WTC11 (cell line): ENCODE results near the gene ANKRD28. TPM values are rescaled to one million over a fixed set of nuclear protein-coding genes. Genes with fewer than 3 reads are reported as not detected.

ENCODE experiments used
- ATAC-seq: fragments of 200-7000 bp; cut with Tn5 transposase; 2 replicates; pipeline ENCODE4 v1.10.0; 2021; ENCODE audit warnings: mild to moderate bottlenecking, moderate library complexity
- CTCF ChIA-PET: fragments of 300-600 bp; sonication (Branson Sonifier 250); formaldehyde crosslinking; loops from one replicate; lab custom pipeline; 2021; ENCODE audit warnings: antibody characterized with exemption; lab: Charles Lee
- POLR2A ChIA-PET: fragments of 350-600 bp; sonication (Branson Sonifier 250); formaldehyde crosslinking; loops from one replicate; lab custom pipeline; 2021; ENCODE audit warnings: antibody characterized with exemption; lab: Charles Lee
- DNase-seq: peaks from one replicate; pipeline ENCODE4 v3.0.0; 2021; ENCODE audit warnings: low spot score
- H3K27ac Mint-ChIP-seq: 2 replicates; pipeline ENCODE4 v1.8.0; 2021; ENCODE audit warnings: mixed read lengths
- H3K27me3 Mint-ChIP-seq: 2 replicates; pipeline ENCODE4 v1.8.0; 2021; ENCODE audit warnings: low read depth, mild to moderate bottlenecking, moderate library complexity, mixed read lengths
- H3K36me3 Mint-ChIP-seq: 2 replicates; pipeline ENCODE4 v1.8.0; 2021; ENCODE audit warnings: mixed read lengths
- H3K4me1 Mint-ChIP-seq: 2 replicates; pipeline ENCODE4 v1.8.0; 2022; ENCODE audit warnings: mixed read lengths
- H3K4me3 Mint-ChIP-seq: 2 replicates; pipeline ENCODE4 v1.8.0; 2021; ENCODE audit warnings: mild to moderate bottlenecking, moderate library complexity, mixed read lengths
- H3K9me3 Mint-ChIP-seq: 2 replicates; pipeline ENCODE4 v1.8.0; 2021; ENCODE audit warnings: mixed read lengths
- HMGA2 ChIP-seq: fragments of 250-450 bp; sonication (Bioruptor Pico); IDR thresholded peaks from 2 replicates; pipeline ENCODE4 v1.4.0; 2021; ENCODE audit warnings: mild to moderate bottlenecking, moderate library complexity
- JUN ChIP-seq: sonication (generic); formaldehyde crosslinking; IDR thresholded peaks from 2 replicates; pipeline ENCODE4 v1.8.0; 2023; ENCODE audit warnings: mild to moderate bottlenecking, missing genetic modification reagents
- KAT7 ChIP-seq: sonication (generic); formaldehyde crosslinking; IDR thresholded peaks from 2 replicates; pipeline ENCODE4 v1.8.1; 2023; ENCODE audit warnings: missing genetic modification reagents, mild to moderate bottlenecking, borderline replicate concordance
- MYBL2 ChIP-seq: sonication (generic); formaldehyde crosslinking; IDR thresholded peaks from 2 replicates; pipeline ENCODE4 v1.8.1; 2023; ENCODE audit warnings: mild to moderate bottlenecking, moderate library complexity, missing genetic modification reagents
- SMAD4 ChIP-seq: sonication (generic); formaldehyde crosslinking; IDR thresholded peaks from 2 replicates; pipeline ENCODE4 v1.8.0; 2022; ENCODE audit warnings: mild to moderate bottlenecking, missing genetic modification reagents
- SOX15 ChIP-seq: fragments of 250-450 bp; sonication (Bioruptor Pico); IDR thresholded peaks from 2 replicates; pipeline ENCODE4 v1.9.0; 2021; ENCODE audit warnings: mild to moderate bottlenecking
- TCF7 ChIP-seq: sonication (generic); formaldehyde crosslinking; IDR thresholded peaks from 2 replicates; pipeline ENCODE4 v1.8.0; 2022; ENCODE audit warnings: mild to moderate bottlenecking, low read depth, missing genetic modification reagents, moderate library complexity
- ZNF138 ChIP-seq: sonication (generic); formaldehyde crosslinking; conservative IDR thresholded peaks from 2 replicates; pipeline ENCODE4 v1.8.1; 2022; ENCODE audit warnings: mild to moderate bottlenecking, moderate library complexity, missing genetic modification reagents
- ZNF219 ChIP-seq: sonication (generic); formaldehyde crosslinking; IDR thresholded peaks from 2 replicates; pipeline ENCODE4 v1.8.0; 2023; ENCODE audit warnings: missing genetic modification reagents, mild to moderate bottlenecking, borderline replicate concordance
- total RNA-seq: library from RNA; stranded (reverse); gene quantifications from 3 replicates; pipeline ENCODE4 v1.2.3, GENCODE V29; 2021
- TF ChIP-seq, protein P1 (sequence below): fragments of 250-450 bp; sonication (Bioruptor Pico); IDR thresholded peaks from 2 replicates; pipeline ENCODE4 v1.9.0; 2021; ENCODE audit warnings: mild to moderate bottlenecking
- TF ChIP-seq, protein P2 (sequence below): fragments of 250-450 bp; sonication (Bioruptor Pico); IDR thresholded peaks from 2 replicates; pipeline ENCODE4 v1.9.0; 2021; ENCODE audit warnings: mild to moderate bottlenecking
- TF ChIP-seq, protein P3 (sequence below): sonication (generic); formaldehyde crosslinking; IDR thresholded peaks from 2 replicates; pipeline ENCODE4 v1.8.1; 2023; ENCODE audit warnings: mild to moderate bottlenecking, missing genetic modification reagents
- TF ChIP-seq, protein P4 (sequence below): sonication (generic); formaldehyde crosslinking; IDR thresholded peaks from 2 replicates; pipeline ENCODE4 v1.8.1; 2023; ENCODE audit warnings: mild to moderate bottlenecking, moderate library complexity, missing genetic modification reagents
- TF ChIP-seq, protein P5 (sequence below): sonication (generic); formaldehyde crosslinking; IDR thresholded peaks from 2 replicates; pipeline ENCODE4 v1.8.0; 2023; ENCODE audit warnings: mild to moderate bottlenecking, missing genetic modification reagents
- TF ChIP-seq, protein P6 (sequence below): fragments of 250-450 bp; sonication (Bioruptor Pico); IDR thresholded peaks from 2 replicates; pipeline ENCODE4 v1.9.0; 2021; ENCODE audit warnings: mild to moderate bottlenecking, borderline replicate concordance

The ANKRD28 gene
- total RNA-seq, 1 experiment from 2014 or later, result 51.6 TPM

DNA sequence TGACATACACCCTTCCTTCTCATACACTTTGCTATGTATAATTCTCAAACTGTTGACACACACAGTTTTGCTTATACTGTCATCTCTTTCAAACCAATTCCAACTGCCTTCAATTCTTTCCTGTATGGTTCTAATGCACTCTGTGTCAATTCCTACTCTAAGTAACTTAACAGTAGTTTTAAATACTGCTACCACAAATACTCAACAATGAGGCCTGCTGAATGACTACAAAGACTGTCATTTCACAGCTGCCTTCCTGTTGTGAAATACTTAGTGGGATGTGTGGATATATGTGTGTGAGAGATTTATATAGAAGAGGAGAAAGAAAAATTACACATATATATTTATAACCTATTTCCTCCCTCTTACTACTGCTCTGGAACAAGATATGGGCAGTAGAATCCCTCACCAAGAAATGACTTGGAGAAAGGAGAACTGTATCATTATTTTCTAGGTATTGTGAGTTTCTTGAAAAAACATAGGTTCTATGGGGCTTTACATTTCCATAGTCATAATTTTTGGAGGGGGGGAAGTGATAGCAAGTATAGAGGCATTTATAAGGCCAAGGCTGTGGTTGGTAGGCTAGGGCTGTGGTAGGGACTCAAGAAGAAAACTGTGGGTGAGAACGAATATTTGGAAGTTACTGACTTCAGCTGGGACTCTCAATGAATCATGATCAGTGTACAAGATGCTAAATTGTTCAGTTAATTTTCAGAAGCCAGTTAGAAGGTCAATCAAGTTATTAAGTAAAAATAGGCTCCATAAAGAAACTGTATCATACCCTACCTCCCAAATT, 88.7 kb downstream of the ANKRD28 start:
- Mint-ChIP-seq H3K36me3 (peaks cover 46% of the 10 kb centered on the region), H3K27ac (no peak overlapping the region), H3K9me3 (no peaks in the 10 kb centered on the region), H3K4me3 (no peak overlapping the region), H3K4me1 (no peaks in the 10 kb centered on the region), H3K27me3 (no peaks in the 10 kb centered on the region)
- DNase-seq (no peak), ATAC-seq (no peak)
- POLR2A ChIA-PET, result no interaction called here
- no peak for TF ChIP-seq ZNF219
- TF ChIP-seq, protein P1, sequence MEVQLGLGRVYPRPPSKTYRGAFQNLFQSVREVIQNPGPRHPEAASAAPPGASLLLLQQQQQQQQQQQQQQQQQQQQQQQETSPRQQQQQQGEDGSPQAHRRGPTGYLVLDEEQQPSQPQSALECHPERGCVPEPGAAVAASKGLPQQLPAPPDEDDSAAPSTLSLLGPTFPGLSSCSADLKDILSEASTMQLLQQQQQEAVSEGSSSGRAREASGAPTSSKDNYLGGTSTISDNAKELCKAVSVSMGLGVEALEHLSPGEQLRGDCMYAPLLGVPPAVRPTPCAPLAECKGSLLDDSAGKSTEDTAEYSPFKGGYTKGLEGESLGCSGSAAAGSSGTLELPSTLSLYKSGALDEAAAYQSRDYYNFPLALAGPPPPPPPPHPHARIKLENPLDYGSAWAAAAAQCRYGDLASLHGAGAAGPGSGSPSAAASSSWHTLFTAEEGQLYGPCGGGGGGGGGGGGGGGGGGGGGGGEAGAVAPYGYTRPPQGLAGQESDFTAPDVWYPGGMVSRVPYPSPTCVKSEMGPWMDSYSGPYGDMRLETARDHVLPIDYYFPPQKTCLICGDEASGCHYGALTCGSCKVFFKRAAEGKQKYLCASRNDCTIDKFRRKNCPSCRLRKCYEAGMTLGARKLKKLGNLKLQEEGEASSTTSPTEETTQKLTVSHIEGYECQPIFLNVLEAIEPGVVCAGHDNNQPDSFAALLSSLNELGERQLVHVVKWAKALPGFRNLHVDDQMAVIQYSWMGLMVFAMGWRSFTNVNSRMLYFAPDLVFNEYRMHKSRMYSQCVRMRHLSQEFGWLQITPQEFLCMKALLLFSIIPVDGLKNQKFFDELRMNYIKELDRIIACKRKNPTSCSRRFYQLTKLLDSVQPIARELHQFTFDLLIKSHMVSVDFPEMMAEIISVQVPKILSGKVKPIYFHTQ (CRISPR knock-in tag), result no peak
- no peak for TF ChIP-seq MYBL2 (CRISPR knock-in tag)
- TF ChIP-seq, protein P2, sequence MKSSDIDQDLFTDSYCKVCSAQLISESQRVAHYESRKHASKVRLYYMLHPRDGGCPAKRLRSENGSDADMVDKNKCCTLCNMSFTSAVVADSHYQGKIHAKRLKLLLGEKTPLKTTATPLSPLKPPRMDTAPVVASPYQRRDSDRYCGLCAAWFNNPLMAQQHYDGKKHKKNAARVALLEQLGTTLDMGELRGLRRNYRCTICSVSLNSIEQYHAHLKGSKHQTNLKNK (CRISPR knock-in tag), result no peak
- TF ChIP-seq, protein P3, sequence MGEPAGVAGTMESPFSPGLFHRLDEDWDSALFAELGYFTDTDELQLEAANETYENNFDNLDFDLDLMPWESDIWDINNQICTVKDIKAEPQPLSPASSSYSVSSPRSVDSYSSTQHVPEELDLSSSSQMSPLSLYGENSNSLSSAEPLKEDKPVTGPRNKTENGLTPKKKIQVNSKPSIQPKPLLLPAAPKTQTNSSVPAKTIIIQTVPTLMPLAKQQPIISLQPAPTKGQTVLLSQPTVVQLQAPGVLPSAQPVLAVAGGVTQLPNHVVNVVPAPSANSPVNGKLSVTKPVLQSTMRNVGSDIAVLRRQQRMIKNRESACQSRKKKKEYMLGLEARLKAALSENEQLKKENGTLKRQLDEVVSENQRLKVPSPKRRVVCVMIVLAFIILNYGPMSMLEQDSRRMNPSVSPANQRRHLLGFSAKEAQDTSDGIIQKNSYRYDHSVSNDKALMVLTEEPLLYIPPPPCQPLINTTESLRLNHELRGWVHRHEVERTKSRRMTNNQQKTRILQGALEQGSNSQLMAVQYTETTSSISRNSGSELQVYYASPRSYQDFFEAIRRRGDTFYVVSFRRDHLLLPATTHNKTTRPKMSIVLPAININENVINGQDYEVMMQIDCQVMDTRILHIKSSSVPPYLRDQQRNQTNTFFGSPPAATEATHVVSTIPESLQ (CRISPR knock-in tag), result no peak
- TF ChIP-seq, protein P4, sequence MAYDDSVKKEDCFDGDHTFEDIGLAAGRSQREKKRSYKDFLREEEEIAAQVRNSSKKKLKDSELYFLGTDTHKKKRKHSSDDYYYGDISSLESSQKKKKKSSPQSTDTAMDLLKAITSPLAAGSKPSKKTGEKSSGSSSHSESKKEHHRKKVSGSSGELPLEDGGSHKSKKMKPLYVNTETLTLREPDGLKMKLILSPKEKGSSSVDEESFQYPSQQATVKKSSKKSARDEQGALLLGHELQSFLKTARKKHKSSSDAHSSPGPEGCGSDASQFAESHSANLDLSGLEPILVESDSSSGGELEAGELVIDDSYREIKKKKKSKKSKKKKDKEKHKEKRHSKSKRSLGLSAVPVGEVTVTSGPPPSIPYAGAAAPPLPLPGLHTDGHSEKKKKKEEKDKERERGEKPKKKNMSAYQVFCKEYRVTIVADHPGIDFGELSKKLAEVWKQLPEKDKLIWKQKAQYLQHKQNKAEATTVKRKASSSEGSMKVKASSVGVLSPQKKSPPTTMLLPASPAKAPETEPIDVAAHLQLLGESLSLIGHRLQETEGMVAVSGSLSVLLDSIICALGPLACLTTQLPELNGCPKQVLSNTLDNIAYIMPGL (CRISPR knock-in tag), result no peak
- no peak for TF ChIP-seq SOX15 (CRISPR knock-in tag)
- no peak for TF ChIP-seq JUN (CRISPR knock-in tag)
- TF ChIP-seq ZNF138 (CRISPR knock-in tag), result no peak
- no peak for TF ChIP-seq SMAD4 (CRISPR knock-in tag)
- TF ChIP-seq, protein P5, sequence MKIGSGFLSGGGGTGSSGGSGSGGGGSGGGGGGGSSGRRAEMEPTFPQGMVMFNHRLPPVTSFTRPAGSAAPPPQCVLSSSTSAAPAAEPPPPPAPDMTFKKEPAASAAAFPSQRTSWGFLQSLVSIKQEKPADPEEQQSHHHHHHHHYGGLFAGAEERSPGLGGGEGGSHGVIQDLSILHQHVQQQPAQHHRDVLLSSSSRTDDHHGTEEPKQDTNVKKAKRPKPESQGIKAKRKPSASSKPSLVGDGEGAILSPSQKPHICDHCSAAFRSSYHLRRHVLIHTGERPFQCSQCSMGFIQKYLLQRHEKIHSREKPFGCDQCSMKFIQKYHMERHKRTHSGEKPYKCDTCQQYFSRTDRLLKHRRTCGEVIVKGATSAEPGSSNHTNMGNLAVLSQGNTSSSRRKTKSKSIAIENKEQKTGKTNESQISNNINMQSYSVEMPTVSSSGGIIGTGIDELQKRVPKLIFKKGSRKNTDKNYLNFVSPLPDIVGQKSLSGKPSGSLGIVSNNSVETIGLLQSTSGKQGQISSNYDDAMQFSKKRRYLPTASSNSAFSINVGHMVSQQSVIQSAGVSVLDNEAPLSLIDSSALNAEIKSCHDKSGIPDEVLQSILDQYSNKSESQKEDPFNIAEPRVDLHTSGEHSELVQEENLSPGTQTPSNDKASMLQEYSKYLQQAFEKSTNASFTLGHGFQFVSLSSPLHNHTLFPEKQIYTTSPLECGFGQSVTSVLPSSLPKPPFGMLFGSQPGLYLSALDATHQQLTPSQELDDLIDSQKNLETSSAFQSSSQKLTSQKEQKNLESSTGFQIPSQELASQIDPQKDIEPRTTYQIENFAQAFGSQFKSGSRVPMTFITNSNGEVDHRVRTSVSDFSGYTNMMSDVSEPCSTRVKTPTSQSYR (CRISPR knock-in tag), result no peak
- CTCF ChIA-PET, result no interaction called here

DNA sequence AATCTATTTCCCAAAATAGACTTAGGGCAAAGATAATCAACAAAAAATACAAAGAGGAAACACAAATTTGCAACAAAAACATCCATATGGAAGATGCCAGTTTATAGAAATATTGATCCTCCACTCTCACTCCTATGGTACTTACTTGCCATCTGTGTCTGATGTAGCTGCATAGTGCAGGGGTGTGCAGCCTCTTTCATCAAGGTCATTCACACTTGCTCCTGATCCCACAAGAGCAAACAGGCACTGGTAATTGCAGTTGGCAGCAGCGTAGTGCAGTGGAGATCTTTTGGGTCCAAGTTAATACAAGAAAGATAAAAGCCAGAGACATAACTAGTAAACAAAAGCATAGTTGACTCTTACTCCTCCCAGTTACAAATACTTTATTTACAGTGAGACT, 90.0 kb downstream of the ANKRD28 start:
- Mint-ChIP-seq H3K9me3 (no peaks in the 10 kb centered on the region), H3K4me1 (no peaks in the 10 kb centered on the region), H3K36me3 (peaks cover 42% of the 10 kb centered on the region), H3K4me3 (no peak overlapping the region), H3K27me3 (no peaks in the 10 kb centered on the region), H3K27ac (no peak overlapping the region)
- DNase-seq (no peak), ATAC-seq (no peak)
- ChIA-PET POLR2A (no interaction called here), CTCF (no interaction called here)
- TF ChIP-seq, protein P6, sequence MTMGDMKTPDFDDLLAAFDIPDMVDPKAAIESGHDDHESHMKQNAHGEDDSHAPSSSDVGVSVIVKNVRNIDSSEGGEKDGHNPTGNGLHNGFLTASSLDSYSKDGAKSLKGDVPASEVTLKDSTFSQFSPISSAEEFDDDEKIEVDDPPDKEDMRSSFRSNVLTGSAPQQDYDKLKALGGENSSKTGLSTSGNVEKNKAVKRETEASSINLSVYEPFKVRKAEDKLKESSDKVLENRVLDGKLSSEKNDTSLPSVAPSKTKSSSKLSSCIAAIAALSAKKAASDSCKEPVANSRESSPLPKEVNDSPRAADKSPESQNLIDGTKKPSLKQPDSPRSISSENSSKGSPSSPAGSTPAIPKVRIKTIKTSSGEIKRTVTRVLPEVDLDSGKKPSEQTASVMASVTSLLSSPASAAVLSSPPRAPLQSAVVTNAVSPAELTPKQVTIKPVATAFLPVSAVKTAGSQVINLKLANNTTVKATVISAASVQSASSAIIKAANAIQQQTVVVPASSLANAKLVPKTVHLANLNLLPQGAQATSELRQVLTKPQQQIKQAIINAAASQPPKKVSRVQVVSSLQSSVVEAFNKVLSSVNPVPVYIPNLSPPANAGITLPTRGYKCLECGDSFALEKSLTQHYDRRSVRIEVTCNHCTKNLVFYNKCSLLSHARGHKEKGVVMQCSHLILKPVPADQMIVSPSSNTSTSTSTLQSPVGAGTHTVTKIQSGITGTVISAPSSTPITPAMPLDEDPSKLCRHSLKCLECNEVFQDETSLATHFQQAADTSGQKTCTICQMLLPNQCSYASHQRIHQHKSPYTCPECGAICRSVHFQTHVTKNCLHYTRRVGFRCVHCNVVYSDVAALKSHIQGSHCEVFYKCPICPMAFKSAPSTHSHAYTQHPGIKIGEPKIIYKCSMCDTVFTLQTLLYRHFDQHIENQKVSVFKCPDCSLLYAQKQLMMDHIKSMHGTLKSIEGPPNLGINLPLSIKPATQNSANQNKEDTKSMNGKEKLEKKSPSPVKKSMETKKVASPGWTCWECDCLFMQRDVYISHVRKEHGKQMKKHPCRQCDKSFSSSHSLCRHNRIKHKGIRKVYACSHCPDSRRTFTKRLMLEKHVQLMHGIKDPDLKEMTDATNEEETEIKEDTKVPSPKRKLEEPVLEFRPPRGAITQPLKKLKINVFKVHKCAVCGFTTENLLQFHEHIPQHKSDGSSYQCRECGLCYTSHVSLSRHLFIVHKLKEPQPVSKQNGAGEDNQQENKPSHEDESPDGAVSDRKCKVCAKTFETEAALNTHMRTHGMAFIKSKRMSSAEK (CRISPR knock-in tag), result no peak
- TF ChIP-seq TCF7 (CRISPR knock-in tag) (no peak), KAT7 (CRISPR knock-in tag) (no peak), HMGA2 (CRISPR knock-in tag) (no peak)
